DMS79 treated with DMSO at 0.1 percent for 48 hours (cell line): ENCODE results near the gene TRH.
"Not testable (repeated sequence)": the region's sequence is repeated elsewhere in the genome, so short reads cannot be mapped to it uniquely, and the experiment has no call there.

Source experiments
- DNase-seq: peaks from one replicate; lab custom pipeline; 2025; lab: John Stamatoyannopoulos, UW

TRH gene

GRCh38 chr3:129965937-129966336 lies 8.6 kb upstream of the TRH start:
- no peak for DNase-seq

DNA sequence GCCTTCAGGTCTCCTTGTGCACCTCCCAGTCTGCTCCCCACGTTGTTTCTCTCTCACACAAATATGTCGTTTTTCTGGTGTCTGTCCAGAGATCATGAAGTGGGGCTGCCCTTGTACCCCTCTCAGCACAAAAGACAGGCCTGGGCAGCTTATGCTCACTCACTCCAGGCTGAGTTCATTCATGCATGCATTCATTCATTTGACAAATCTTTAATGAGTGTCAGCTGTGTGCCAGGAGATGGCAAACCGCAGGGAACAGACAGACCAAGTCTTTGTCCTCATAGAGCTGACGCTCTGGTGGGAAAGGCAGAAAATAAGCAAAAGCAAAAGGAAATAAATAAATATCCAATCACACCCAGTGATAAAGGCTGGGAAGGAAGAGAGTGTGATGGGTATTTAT lies 7.6 kb upstream of the TRH start:
- peak; percentile 10 for DNase-seq

DNA sequence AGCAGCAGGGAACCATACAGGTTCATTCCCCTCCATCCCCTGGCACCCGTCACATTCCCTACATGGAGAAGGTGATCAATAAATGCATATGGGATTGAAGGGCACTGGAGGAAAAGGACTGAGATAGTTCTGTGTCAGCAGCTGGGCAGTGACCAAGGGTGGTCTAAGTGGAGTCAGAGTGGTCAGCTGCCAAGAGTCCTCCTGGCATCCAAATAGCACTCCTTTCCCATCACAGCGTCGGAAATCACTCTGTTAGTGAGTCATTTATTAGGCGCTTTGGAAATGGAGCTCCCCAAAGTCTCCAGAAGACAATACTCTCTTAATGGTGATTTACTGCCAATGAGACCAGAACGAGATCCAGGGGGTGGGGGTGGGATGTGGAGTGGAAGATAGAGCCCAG lies 6.8 kb upstream of the TRH start:
- DNase-seq: no peak

- DNase-seq: no peak
These were observed 3.0 kb upstream of the TRH start for GRCh38 chr3:129971351-129972052.

DNA sequence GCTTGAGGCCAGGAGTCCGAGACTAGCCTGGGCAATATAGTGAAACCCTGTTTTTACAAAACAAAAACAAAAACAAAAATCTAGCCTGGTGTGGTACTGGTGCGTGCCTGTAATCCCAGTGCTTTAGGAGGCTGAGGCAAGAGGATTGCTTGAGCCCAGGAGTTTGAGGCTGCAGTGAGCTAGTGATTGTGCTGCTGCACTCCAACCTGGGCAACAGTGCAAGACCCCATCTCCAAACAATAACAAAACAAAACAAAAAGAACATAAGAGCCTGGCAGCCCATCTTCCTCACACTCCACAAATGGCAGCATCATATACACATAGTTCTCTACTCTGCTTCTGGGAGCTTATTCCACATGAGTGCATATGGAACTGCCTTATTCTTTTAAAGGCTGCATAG lies 2.2 kb upstream of the TRH start:
- DNase-seq: no peak

GRCh38 chr3:129973853-129974563 lies 512 bp upstream of the TRH start:
- DNase-seq: no peak

DNA sequence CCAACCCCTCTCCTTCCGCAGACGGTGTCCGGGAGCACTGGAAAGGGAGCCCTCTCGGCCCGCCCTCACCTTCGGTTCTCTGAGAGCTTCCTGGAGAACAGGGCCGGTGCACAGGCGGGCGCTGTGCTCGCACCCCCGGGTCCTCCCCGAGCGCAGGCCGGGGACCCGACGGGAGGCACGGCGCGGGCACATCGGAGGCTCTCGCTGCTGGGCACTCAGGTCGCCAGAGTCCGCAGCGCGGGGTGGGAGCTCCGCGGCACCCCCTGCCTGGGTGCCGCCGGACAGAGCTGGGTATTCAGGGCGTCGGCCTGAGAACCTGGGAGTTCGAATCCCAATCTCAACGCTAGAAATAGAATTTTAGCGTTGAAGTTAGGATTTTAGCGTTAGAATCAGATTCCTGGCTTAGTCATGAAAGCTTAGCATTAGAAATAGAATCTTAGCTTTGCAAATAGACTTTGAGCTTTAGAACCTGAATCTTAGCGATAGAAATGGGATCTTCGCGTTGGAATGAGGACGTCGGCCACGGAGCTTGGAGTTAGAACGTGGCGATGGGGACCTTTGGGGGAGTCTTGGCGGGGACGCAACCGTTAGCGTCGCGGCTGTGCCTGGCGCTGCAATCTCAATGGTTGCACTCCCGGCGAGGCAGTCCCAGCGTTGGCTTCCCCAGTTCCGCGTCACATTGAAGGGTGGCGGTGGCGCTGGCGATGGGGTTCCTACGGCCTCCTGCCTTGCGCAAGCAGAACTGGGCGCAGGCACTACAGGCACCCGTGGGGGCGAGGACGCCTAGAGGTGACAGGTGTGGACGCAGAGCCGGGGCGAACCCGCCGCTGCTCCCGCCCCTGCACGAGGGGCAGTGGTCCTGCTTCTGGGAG lies 549 bp downstream of the TRH start:
- DNase-seq: no peak

- DNase-seq: no peak
These were observed 1.2 kb downstream of the TRH start for GRCh38 chr3:129975705-129976048.

DNA sequence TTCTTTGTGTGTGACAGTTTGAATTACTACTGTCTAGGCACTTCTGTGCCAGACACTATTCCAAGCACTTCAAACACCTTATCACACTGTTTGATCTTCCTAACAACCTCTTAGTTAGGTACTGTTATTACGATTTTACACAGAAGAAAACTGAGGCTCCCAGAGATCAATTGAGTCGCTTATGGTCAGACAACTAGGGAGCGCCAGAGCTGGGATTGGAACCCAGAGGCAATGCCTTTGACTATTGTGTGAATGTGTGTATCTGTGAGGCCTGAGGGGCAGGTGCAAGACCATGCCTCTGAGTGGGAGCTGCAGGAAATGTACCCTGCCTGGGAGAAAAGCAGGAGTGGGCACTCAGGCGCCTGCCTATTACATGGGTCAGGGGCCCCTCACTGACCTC lies 1.8 kb downstream of the TRH start:
- no peak for DNase-seq

DNA sequence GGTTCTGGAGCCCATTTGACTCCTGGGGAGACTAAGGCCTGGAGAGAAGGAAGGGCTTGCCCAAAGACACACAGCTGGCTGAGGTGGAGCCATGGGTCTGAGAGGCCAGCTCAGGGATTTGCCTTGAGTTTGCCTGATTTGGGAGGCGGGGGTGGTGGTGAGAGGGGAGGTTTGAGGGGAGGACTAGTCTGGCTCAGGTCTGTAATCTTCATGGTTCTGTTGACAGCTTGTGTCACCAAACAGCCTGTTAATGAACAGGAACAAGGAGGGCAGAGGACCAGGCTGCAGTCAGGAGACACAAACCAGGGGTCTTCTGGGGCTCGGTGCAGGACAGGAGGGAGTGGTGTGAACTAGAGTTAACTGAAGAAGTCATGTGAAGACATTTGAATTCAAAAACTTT lies 3.6 kb downstream of the TRH start:
- no peak for DNase-seq

GRCh38 chr3:129979905-129980304 lies 5.4 kb downstream of the TRH start:
- no peak for DNase-seq

- no peak for DNase-seq
These were observed 9.0 kb downstream of the TRH start for GRCh38 chr3:129983561-129983960.

DNA sequence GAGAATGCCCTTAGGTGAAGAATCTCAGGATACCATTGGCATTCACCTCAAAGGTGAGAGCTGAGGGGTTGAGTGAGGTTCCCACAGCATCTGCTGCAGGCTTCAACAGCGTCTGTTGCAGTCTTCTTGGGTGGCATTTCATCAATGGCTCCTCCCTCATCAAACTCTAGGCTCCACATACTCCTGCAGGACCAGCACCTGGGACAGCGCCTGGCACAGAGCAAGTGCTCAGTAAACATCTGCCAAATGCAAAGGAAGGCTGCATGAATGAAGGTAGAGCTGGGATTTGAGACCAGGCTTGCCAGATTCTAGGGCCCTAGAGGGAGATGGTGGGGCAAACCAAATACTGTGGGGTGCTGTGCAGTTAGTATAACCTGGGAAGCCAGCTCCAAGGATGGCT lies 9.6 kb downstream of the TRH start:
- no peak for DNase-seq

DNA sequence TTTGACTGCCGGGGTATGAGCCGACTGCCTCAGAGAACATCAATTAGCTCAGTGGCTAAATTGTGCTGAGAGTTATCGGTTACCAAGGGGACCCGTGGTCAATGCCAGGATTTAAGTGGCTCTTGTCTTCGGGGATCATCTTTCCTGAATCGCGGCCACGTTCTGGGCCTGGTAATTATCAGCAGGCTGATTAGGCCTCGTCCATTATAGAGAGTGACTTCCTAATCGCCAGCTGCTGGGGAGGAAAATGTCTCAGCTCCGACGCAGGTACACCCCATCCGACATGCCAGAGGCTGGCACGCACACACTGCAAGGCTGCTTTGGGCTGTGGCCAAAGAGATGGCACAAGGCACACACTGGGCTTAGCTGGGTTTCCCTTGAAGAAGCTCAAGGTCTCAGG lies 10.6 kb downstream of the TRH start:
- DNase-seq: peak; percentile 89

- no peak for DNase-seq
These were observed 13.9 kb downstream of the TRH start for GRCh38 chr3:129988429-129988828.

GRCh38 chr3:129989414-129989813 lies 14.9 kb downstream of the TRH start:
- DNase-seq: no peak

- no peak for DNase-seq
These were observed 18.3 kb downstream of the TRH start for GRCh38 chr3:129992781-129993180.

- DNase-seq: no peak
These were observed 20.5 kb downstream of the TRH start for GRCh38 chr3:129994883-129995559.

DNA sequence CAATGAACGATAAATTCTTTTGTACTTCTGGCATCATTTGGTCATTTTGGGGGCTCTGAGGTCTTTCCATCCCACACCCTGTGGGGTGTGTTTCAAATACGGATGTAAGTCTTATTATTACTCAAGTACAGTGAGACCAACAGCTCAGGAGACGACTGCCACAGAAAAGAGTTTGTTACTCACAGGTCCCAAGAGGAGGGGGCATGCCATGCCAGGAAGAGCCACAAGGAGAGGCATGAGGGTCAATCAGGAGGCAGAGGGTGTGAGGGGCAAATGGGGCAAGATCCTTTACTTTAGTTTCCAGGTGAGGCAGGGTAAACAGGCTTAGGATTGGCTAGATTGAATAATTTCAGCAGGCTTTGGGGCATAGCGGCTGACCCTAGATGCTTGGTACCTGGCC lies 21.6 kb downstream of the TRH start:
- no peak for DNase-seq

DNA sequence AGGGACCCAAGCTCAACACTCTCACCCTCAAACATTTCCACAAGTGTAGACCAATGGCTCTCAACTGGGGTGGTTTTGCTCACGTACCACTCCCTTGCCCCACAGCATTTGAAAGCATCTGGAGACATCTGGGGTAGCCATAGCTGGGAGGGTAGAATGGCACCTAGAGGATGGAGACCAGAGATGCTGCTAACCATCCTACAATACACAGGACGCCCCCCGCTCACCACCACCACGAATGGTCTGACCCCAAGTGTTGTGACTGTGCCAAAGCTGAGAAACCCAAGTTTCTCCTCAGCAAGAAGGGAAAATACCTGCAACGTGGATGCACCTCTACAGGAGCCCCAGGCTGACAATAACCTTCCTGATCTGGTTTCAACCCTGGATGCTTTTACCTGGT lies 24.7 kb downstream of the TRH start:
- DNase-seq: not testable (repeated sequence)

GRCh38 chr3:130002666-130003598 lies 28.4 kb downstream of the TRH start:
- peak; percentile 17 for DNase-seq
